ENCODE results near the gene OARD1.

GRCh38 chr6:41062056-41062455, 10.1 kb downstream of the OARD1 start:
- TF ChIP-seq YY1 (IDR thresholded peaks at IDR 0.05; ENCODE audit: insufficient read depth, insufficient read length) (no peak), ZNF274 (IDR thresholded peaks at IDR 0.05; ENCODE audit: low read depth, low read length) (no peak)
